ENCODE measurements around the gene SLC45A2.

Gene SLC45A2

DNA sequence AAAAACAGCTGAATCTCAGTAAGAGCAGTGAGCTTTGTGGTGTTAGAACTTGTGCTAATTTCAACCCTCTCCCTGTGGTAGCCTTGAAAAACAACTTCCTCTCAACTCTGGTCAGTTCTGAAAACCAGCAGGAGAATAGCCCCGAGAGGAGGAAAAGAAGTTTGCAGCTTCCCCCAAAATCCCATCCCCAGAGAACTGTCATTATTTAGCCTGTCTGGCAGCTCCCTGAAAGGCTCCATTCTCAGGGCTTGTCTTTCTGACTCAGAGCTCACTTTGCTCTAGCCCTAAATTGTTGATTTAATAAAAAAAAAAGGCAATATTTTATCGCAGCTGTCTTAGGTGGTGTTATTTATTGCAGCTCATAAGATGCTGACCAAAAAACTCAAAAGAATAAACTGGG is 11.4 kb upstream of the SLC45A2 start:
- TF ChIP-seq ZNF8 (CRISPR knock-in tag; IDR thresholded peaks at IDR 0.05) (no peak), TOX (CRISPR knock-in tag; IDR thresholded peaks at IDR 0.05; ENCODE audit: borderline replicate concordance) (no peak), GLIS3 (CRISPR knock-in tag; IDR thresholded peaks at IDR 0.05) (no peak), ZFP3 (CRISPR knock-in tag; IDR thresholded peaks at IDR 0.05) (no peak), CSDC2 (CRISPR knock-in tag; IDR thresholded peaks at IDR 0.05) (no peak), BACH2 (CRISPR knock-in tag; IDR thresholded peaks at IDR 0.05; ENCODE audit: borderline replicate concordance) (no peak), ISL1 (CRISPR knock-in tag; IDR thresholded peaks at IDR 0.05) (no peak), SNAI2 (CRISPR knock-in tag; IDR thresholded peaks at IDR 0.05) (no peak), PPARA (CRISPR knock-in tag; IDR thresholded peaks at IDR 0.05; ENCODE audit: borderline replicate concordance) (no peak), ESRRG (CRISPR knock-in tag; IDR thresholded peaks at IDR 0.05) (no peak), OSR1 (CRISPR knock-in tag; IDR thresholded peaks at IDR 0.05) (no peak), ZNF565 (CRISPR knock-in tag; conservative IDR thresholded peaks at IDR 0.05; ENCODE audit: low read depth) (no peak)
- TF ChIP-seq, protein P1, sequence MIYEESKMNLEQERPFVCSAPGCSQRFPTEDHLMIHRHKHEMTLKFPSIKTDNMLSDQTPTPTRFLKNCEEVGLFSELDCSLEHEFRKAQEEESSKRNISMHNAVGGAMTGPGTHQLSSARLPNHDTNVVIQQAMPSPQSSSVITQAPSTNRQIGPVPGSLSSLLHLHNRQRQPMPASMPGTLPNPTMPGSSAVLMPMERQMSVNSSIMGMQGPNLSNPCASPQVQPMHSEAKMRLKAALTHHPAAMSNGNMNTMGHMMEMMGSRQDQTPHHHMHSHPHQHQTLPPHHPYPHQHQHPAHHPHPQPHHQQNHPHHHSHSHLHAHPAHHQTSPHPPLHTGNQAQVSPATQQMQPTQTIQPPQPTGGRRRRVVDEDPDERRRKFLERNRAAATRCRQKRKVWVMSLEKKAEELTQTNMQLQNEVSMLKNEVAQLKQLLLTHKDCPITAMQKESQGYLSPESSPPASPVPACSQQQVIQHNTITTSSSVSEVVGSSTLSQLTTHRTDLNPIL (CRISPR knock-in tag; IDR thresholded peaks at IDR 0.05; ENCODE audit: low read depth): no peak
- TF ChIP-seq, protein P2, sequence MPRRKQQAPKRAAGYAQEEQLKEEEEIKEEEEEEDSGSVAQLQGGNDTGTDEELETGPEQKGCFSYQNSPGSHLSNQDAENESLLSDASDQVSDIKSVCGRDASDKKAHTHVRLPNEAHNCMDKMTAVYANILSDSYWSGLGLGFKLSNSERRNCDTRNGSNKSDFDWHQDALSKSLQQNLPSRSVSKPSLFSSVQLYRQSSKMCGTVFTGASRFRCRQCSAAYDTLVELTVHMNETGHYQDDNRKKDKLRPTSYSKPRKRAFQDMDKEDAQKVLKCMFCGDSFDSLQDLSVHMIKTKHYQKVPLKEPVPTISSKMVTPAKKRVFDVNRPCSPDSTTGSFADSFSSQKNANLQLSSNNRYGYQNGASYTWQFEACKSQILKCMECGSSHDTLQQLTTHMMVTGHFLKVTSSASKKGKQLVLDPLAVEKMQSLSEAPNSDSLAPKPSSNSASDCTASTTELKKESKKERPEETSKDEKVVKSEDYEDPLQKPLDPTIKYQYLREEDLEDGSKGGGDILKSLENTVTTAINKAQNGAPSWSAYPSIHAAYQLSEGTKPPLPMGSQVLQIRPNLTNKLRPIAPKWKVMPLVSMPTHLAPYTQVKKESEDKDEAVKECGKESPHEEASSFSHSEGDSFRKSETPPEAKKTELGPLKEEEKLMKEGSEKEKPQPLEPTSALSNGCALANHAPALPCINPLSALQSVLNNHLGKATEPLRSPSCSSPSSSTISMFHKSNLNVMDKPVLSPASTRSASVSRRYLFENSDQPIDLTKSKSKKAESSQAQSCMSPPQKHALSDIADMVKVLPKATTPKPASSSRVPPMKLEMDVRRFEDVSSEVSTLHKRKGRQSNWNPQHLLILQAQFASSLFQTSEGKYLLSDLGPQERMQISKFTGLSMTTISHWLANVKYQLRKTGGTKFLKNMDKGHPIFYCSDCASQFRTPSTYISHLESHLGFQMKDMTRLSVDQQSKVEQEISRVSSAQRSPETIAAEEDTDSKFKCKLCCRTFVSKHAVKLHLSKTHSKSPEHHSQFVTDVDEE (CRISPR knock-in tag; IDR thresholded peaks at IDR 0.05): no peak
- TF ChIP-seq, protein P3, sequence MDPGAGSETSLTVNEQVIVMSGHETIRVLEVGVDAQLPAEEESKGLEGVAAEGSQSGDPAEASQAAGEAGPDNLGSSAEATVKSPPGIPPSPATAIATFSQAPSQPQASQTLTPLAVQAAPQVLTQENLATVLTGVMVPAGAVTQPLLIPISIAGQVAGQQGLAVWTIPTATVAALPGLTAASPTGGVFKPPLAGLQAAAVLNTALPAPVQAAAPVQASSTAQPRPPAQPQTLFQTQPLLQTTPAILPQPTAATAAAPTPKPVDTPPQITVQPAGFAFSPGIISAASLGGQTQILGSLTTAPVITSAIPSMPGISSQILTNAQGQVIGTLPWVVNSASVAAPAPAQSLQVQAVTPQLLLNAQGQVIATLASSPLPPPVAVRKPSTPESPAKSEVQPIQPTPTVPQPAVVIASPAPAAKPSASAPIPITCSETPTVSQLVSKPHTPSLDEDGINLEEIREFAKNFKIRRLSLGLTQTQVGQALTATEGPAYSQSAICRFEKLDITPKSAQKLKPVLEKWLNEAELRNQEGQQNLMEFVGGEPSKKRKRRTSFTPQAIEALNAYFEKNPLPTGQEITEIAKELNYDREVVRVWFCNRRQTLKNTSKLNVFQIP (CRISPR knock-in tag; IDR thresholded peaks at IDR 0.05; ENCODE audit: borderline replicate concordance, low read depth): no peak
- ATAC-seq: no peak

DNA sequence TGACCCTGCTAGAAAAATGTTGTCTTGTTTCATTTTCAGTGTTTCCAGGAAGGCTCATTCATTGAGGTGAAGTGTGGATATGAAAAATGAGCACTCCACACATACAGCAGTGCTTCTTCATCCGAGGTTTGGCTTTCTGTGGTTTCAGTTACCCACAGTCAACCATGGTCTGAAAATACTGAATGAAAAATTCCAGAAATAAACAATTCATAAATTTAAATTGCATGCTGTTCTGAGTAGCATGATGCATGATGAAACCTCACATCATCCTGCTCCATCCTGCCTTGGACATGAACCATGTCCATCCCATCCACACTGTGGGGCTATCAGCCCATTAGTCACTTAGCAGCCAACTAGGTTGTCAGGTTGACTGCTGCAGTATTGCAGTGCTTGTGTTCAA is 10.4 kb upstream of the SLC45A2 start:
- peak; percentile 47; the same call in 2 of the 3 replicates for ATAC-seq
- TF ChIP-seq ZFP30 (CRISPR knock-in tag; IDR thresholded peaks at IDR 0.05) (no peak), BACH2 (CRISPR knock-in tag; IDR thresholded peaks at IDR 0.05; ENCODE audit: borderline replicate concordance) (no peak), RARB (CRISPR knock-in tag; IDR thresholded peaks at IDR 0.05) (no peak), ZFP3 (CRISPR knock-in tag; IDR thresholded peaks at IDR 0.05) (no peak), ZNF70 (CRISPR knock-in tag; IDR thresholded peaks at IDR 0.05) (no peak), ZNF8 (CRISPR knock-in tag; IDR thresholded peaks at IDR 0.05) (no peak), TCF4 (CRISPR knock-in tag; IDR thresholded peaks at IDR 0.05; ENCODE audit: borderline replicate concordance) (no peak), TOX (CRISPR knock-in tag; IDR thresholded peaks at IDR 0.05; ENCODE audit: borderline replicate concordance) (no peak)
- TF ChIP-seq, protein P1 (CRISPR knock-in tag; IDR thresholded peaks at IDR 0.05; ENCODE audit: low read depth): no peak
- TF ChIP-seq, protein P3 (CRISPR knock-in tag; IDR thresholded peaks at IDR 0.05; ENCODE audit: borderline replicate concordance, low read depth): no peak

DNA sequence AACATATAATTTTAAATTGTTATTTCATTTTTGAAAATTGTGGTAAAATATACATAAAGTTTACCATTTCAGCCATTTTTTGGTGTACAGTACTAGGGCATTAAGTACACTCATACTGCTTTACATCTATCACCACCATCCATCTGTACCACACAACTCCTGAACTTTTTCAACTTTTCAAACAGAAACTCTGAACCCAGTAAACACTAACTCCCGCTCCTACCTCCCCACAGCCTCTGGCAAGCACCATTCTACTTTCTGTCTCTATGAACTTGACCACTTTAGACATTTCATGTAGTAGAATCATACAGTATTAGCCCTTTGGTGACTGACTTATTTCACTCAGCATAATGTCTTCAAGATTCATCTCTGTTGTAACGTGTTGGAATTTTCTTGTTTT is 8.4 kb upstream of the SLC45A2 start:
- TF ChIP-seq ESRRG (CRISPR knock-in tag; IDR thresholded peaks at IDR 0.05) (no peak), RARB (CRISPR knock-in tag; IDR thresholded peaks at IDR 0.05) (no peak), TOX (CRISPR knock-in tag; IDR thresholded peaks at IDR 0.05; ENCODE audit: borderline replicate concordance) (no peak), CSDC2 (CRISPR knock-in tag; IDR thresholded peaks at IDR 0.05) (no peak), ZNF70 (CRISPR knock-in tag; IDR thresholded peaks at IDR 0.05) (no peak), ZNF565 (CRISPR knock-in tag; conservative IDR thresholded peaks at IDR 0.05; ENCODE audit: low read depth) (no peak), ZC3H10 (CRISPR knock-in tag; IDR thresholded peaks at IDR 0.05) (no peak), ZFP30 (CRISPR knock-in tag; IDR thresholded peaks at IDR 0.05) (no peak), GLIS3 (CRISPR knock-in tag; IDR thresholded peaks at IDR 0.05) (no peak), PPARA (CRISPR knock-in tag; IDR thresholded peaks at IDR 0.05; ENCODE audit: borderline replicate concordance) (no peak), ARNTL (CRISPR knock-in tag; IDR thresholded peaks at IDR 0.05; ENCODE audit: borderline replicate concordance, low read depth) (no peak), BACH2 (CRISPR knock-in tag; IDR thresholded peaks at IDR 0.05; ENCODE audit: borderline replicate concordance) (no peak), SNAI2 (CRISPR knock-in tag; IDR thresholded peaks at IDR 0.05) (no peak), ZFP3 (CRISPR knock-in tag; IDR thresholded peaks at IDR 0.05) (no peak)
- TF ChIP-seq, protein P4, sequence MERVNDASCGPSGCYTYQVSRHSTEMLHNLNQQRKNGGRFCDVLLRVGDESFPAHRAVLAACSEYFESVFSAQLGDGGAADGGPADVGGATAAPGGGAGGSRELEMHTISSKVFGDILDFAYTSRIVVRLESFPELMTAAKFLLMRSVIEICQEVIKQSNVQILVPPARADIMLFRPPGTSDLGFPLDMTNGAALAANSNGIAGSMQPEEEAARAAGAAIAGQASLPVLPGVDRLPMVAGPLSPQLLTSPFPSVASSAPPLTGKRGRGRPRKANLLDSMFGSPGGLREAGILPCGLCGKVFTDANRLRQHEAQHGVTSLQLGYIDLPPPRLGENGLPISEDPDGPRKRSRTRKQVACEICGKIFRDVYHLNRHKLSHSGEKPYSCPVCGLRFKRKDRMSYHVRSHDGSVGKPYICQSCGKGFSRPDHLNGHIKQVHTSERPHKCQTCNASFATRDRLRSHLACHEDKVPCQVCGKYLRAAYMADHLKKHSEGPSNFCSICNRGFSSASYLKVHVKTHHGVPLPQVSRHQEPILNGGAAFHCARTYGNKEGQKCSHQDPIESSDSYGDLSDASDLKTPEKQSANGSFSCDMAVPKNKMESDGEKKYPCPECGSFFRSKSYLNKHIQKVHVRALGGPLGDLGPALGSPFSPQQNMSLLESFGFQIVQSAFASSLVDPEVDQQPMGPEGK (CRISPR knock-in tag; IDR thresholded peaks at IDR 0.05; ENCODE audit: borderline replicate concordance): no peak
- TF ChIP-seq, protein P3 (CRISPR knock-in tag; IDR thresholded peaks at IDR 0.05; ENCODE audit: borderline replicate concordance, low read depth): no peak
- ATAC-seq: no peak

Data from SK-N-SH treated with all-trans-retinoic acid at 6 μM for 48 hours (cell line).